Stimulated activated CD4-positive, alpha-beta T cell treated with anti-CD3 and anti-CD28 coated beads, Interleukin-12 subunit alpha, Interleukin-12 subunit beta, amount 100 ng/mL, for 24 hours (primary cell): ENCODE data around the gene ADAM30.

Source experiments
- DNase-seq, 2 experiments: peaks; one replicate each; pipeline ENCODE4 v3.0.0-alpha.2; 2020; ENCODE audit warnings: low read depth in 2 of 2

The ADAM30 gene

GRCh38 chr1:119908661-119909060 lies 12.3 kb upstream of the ADAM30 start:
- no peak for DNase-seq

- DNase-seq, result no peak
These were observed 10.8 kb upstream of the ADAM30 start for GRCh38 chr1:119906927-119907652.

GRCh38 chr1:119903443-119903835 lies 7.1 kb upstream of the ADAM30 start:
- DNase-seq, result no peak

GRCh38 chr1:119902775-119903442 lies 6.6 kb upstream of the ADAM30 start:
- DNase-seq, result no peak

- no peak for DNase-seq
These were observed 2.8 kb upstream of the ADAM30 start for GRCh38 chr1:119898981-119899720.

GRCh38 chr1:119898530-119898929 lies 2.2 kb upstream of the ADAM30 start:
- DNase-seq, result no peak

GRCh38 chr1:119895102-119895501 lies 1.2 kb downstream of the ADAM30 start:
- DNase-seq, result no peak

- no peak for DNase-seq
These were observed 2.3 kb downstream of the ADAM30 start for GRCh38 chr1:119893827-119894700.

- no peak for DNase-seq
These were observed 3.0 kb downstream of the ADAM30 start for GRCh38 chr1:119893238-119893791.

- no peak for DNase-seq
These were observed 4.9 kb downstream of the ADAM30 start for GRCh38 chr1:119891386-119891785.

GRCh38 chr1:119888476-119888875 lies 7.8 kb downstream of the ADAM30 start:
- DNase-seq, result no peak

GRCh38 chr1:119887427-119887826 lies 8.9 kb downstream of the ADAM30 start:
- no peak for DNase-seq

- DNase-seq, result peak; percentile 7 to 55
These were observed 10.2 kb downstream of the ADAM30 start for GRCh38 chr1:119885903-119886783.

- DNase-seq, result no peak
These were observed 11.6 kb downstream of the ADAM30 start for GRCh38 chr1:119884711-119885110.

GRCh38 chr1:119883826-119884225 lies 12.5 kb downstream of the ADAM30 start:
- DNase-seq, result no peak

GRCh38 chr1:119882132-119883049 lies 13.9 kb downstream of the ADAM30 start:
- DNase-seq, result no peak

- DNase-seq, result no peak
These were observed 16.5 kb downstream of the ADAM30 start for GRCh38 chr1:119879510-119880434.

GRCh38 chr1:119878171-119878570 lies 18.1 kb downstream of the ADAM30 start:
- DNase-seq, result no peak
